HUDEP-2 (cell line): ENCODE results near the gene EFCAB9.

Experiments
- DNase-seq, 76 experiments: peaks; one replicate each; lab custom pipeline; 2025; ENCODE audit not compliant: unreplicated experiment in 76 of 76; lab: John Stamatoyannopoulos, UW

EFCAB9 gene

GRCh38 chr5:172164769-172165212, 29.2 kb upstream of the EFCAB9 start:
- DNase-seq, result peak in 10 of 76 experiments; percentile 22 to 67 (median 38)

- no peak for DNase-seq
Observed at GRCh38 chr5:172165465-172165864, 28.5 kb upstream of the EFCAB9 start.

GRCh38 chr5:172166030-172166826, 27.7 kb upstream of the EFCAB9 start:
- DNase-seq, result no peak

GRCh38 chr5:172167895-172168294, 26.1 kb upstream of the EFCAB9 start:
- no peak for DNase-seq

GRCh38 chr5:172168311-172168710, 25.7 kb upstream of the EFCAB9 start:
- DNase-seq, result no peak

- no peak for DNase-seq
Observed at GRCh38 chr5:172169216-172169615, 24.8 kb upstream of the EFCAB9 start.

GRCh38 chr5:172170251-172170701, 23.7 kb upstream of the EFCAB9 start:
- no peak for DNase-seq

- no peak for DNase-seq
Observed at GRCh38 chr5:172171118-172171517, 22.9 kb upstream of the EFCAB9 start.

GRCh38 chr5:172172912-172173563, 20.9 kb upstream of the EFCAB9 start:
- no peak for DNase-seq

- peak in 9 of 76 experiments; percentile 12 to 51 (median 23) for DNase-seq
Observed at GRCh38 chr5:172173564-172174153, 20.3 kb upstream of the EFCAB9 start.

- peak in 74 of 76 experiments; percentile 10 to 85 (median 70) for DNase-seq
Observed at GRCh38 chr5:172175263-172175719, 18.7 kb upstream of the EFCAB9 start.

- DNase-seq, result no peak
Observed at GRCh38 chr5:172177176-172177575, 16.8 kb upstream of the EFCAB9 start.

- no peak for DNase-seq
Observed at GRCh38 chr5:172178301-172178987, 15.5 kb upstream of the EFCAB9 start.

- no peak for DNase-seq
Observed at GRCh38 chr5:172178991-172179989, 14.7 kb upstream of the EFCAB9 start.

GRCh38 chr5:172180936-172181335, 13.0 kb upstream of the EFCAB9 start:
- DNase-seq, result no peak

GRCh38 chr5:172182291-172182690, 11.7 kb upstream of the EFCAB9 start:
- no peak for DNase-seq

- DNase-seq, result no peak
Observed at GRCh38 chr5:172183881-172184280, 10.1 kb upstream of the EFCAB9 start.

- no peak for DNase-seq
Observed at GRCh38 chr5:172185096-172185461, 8.9 kb upstream of the EFCAB9 start.

GRCh38 chr5:172186114-172186695, 7.8 kb upstream of the EFCAB9 start:
- no peak for DNase-seq
